ENCODE measurements around the gene DIAPH3.

Gene DIAPH3

DNA sequence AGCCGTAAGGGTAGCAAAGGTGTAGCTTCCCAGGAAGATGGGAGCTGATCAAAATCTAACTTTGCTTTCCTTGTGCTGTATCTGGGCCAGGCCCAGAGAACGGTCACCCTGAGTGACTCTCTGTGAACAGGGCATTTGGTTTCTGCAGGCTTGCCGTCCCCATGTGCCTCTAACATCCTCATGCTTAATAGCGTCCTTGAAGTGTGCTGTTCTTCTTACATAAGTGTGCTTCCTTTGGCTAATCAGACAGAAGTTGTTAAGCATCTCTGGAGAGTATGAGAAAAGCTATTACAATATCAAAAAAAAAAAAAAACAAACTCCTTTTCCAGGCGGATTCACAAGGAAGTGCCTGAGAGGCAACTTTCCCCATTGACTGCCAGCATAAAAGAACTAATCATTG is 503.7 kb downstream of the DIAPH3 start:
- no peak for DNase-seq

DNA sequence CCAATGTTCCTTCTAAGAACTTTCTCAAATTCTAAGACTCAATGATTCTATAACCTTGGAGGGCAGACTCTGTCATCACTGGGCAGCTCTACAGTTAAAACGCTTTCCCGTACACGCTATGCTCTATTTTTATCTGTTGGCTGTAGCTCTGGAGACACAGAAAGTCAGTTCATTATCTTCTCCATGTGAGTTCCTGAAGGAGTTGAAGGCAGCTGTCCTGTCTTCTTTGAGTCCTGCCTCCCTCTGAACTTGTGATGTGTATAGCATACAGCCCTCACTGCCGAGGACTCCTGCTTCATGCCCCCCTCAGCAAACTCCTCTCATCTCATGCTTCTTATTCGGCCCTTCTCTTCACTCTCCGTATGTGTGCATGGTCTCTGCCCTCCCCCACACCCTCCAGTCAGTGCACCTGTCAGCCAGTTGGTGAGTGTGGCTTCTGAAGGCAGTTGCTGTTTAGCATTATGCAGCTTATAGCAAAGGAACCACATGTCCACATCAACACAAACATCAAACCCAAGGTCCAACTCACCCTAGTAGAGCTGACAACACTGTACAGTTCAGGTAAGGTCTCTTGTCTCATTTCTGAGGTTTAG is 504.9 kb downstream of the DIAPH3 start:
- no peak for DNase-seq

DNA sequence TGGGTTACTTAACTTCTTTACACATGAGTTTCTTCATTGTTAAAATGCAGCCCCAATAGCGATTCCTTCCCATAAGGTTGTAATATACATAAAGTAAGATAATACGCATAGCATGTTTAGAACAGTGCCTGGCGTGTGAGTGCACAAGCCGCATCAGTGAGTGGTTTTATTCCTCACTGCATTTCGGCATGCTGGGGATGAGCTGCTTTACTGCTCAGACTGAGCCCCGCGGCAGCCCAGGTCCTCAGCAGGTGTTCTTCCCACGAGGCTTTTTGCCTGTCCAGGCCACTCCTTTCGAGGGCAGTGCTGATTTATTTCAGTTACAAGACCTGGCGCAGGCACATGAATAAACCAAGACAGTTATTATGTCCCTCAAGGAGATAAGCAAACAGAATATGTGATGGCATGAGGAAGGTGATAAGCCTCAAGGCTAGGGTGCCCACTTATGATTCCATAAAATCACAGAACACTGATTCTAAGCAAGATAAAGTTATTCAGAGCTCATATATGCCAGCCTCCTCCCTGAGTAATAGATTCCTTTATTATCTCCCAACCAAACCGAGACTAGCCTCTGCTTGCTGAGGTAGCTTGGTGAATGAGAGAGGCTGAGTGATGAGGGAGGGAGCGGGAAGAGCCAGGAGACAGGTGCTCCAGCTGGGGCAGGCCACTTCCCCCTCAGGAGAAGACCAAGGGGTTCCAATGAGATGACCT is 505.5 kb downstream of the DIAPH3 start:
- no peak for DNase-seq

DNA sequence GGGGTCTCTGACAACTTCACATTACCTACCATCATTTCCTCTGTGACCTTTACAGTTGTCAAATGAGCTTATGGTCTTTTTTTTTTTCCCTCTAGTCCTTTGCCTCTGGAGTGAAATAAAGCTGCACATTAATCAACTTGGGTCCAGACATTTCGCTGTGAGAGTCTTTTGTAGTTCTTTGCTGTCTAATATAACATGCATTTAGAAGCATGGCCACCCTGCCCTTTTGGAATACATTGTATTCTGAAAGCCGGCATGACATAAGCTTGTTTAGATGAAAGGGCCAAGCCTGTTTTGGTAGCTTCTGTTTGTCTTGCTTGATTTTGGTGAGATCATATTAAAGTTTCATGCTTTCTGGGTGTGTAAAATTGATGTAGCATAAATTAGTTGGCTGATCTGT is 509.8 kb downstream of the DIAPH3 start:
- DNase-seq = no peak

DNA sequence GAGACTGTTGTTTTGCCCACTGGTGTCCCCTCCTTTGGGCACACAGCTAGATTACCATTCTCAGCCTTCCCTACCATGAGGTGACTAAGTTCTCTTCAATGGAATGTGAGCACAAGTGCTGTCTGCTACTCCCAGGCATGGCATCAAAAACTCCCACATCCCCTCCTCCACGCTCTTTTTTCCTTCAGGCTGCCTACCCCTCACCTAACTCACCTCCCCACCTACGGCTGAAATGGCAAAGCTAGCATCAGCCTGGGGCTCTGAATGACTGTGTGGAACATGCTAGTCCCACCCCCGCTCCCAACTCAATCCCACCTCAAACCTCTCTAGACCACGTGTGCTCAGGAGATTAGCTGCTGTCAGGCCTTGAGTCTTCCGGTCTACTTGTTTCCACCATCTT is 512.2 kb downstream of the DIAPH3 start:
- DNase-seq = no peak

DNA sequence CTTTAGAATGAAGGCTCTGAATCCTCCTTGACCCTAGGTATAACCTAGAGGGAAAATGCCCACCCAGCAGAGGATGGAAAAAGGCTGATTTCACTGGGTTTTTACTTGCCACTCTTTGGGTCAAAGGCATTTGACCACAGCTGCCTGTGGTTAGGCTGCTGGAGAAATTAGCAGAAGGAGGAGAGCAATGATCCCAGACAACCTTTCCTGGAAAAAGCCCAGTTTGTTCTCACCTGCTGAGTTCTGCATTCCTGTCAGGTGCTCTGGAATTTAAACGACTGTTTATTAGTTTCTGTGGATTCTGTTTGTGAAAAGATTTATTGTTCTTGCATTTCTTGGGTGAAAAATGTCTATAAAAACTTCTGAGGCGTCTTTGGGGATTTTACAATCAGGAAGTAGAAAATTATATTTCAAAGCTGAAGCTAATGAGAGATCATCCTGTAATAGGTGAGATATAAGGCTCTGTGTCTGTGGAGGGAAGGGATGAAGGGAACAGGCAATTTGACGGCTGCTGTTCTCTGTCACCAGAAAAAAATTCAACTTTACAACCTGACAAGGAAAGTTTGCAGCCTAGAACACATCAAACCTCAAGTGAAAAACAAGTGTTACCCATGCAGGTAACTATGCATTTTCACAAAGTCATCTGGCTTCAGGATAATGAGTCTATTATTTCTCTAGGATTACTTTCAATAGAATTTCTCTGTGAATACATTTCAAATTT is 519.7 kb downstream of the DIAPH3 start:
- DNase-seq = no peak

DNA sequence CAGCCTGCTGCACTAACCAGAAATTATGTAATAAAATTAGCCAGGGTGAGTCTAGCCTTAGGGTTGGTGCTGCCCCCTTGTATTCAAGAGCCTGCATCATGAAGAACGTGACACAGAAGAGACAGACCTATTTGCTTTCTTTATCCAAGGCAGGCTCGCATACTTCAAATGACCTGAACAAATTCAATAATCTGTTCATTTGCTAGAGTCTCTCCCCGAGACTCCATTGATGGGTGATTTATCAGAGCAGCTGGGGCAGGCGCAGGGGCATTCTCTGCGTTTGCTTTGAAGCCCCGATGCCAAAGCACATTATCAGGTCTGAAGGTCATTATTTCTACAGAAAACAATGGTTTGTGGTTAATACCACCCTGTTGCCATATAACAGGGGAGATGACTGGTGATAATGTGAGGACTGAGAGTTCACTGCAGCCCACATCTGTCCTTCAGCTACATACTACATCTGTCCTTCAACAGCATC is 520.3 kb downstream of the DIAPH3 start:
- no peak for DNase-seq

DNA sequence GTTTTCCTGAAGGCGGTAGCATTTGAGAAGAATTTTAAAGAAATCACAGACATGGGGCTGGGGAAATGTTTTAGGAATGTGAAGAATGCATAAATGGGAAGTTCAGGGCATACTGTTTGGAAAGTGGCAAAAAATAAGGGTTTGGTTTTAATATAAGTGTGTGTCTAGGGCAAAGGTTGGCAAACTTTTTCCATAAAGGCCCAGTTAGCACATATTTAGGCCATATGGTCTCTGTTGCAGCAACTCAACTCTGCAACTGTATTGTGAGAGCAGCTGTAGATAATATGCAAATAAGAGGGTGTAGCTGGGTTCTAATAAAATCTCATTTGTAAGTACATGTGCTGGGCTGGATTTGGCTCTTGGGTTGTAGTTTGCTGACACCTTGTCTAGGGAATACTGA is 521.9 kb downstream of the DIAPH3 start:
- DNase-seq = no peak

DNA sequence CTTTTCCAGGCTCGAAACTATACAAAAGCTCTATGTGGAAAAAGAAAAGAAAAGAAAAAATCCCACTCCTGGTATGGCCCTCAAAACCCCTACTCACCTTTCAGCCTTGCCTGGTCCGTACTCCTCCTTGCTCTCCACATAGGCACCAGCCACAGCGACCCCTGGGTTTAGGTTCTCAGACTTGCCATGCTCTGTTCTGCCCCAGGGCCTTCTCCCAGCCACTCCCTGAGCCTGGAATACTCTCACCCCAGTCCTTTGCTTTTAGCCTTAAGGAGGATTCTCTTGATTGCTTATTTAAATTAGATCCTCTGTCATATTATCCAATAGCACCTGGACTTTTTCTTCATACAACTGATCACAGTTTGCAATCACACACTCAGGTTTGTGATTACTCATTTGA is 522.5 kb downstream of the DIAPH3 start:
- no peak for DNase-seq

DNA sequence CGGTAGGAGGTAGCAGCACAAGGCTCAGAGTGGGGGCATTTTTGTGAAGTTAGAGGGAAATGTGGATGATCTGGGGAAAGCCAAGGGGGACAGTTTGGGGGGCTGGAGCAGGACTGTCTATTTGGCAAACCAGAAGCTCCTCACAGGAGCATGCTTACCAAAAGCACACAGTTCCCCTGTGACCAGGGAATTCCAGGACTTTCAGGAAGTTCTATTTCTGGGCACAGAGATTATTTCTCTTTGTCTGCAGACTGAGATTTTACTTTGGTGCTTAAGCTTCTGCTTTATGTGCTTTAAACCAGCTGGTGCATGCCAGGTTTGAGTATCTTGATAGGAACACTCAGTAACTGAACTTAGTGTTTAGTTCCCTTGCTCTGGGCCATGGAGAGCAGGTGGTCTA is 525.3 kb downstream of the DIAPH3 start:
- DNase-seq = no peak

DNA sequence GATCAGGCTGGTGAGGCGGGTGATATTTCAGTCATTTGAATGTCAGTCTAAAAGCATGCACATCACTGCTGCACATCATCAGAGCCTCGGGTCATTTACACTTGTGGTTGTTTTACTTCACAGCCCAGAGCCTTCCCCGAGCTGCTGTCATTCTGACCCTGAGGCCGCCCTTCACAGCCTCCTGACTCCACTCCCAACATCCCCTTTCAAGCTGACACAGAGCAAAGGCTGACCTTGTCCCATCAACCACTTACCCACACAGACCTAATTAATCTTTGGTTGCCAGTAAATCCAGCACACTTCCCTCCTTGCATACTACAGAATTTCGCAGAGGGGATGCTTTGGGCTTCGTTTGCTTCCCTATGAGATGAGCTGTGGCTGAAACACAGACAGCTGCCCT is 528.1 kb downstream of the DIAPH3 start:
- DNase-seq = no peak

DNA sequence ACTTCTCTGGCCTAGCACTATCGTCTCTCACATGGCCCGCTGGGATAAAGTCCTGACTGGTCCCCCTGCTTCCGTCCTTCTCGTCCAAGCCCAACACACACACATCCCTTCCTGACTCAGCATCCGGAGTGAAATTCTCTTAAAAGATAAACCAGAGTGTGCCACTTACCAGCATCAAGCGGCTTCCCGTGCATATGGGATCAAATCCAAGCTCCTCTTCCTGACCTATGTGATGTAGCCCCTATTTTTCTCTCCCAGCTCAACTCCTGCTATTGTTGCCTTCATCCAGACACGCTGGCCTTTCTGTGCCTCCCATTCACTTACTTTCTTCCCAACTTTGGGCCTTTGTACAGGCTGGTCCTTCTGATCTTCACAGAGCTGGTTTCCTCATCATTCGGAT is 530.4 kb downstream of the DIAPH3 start:
- no peak for DNase-seq

DNA sequence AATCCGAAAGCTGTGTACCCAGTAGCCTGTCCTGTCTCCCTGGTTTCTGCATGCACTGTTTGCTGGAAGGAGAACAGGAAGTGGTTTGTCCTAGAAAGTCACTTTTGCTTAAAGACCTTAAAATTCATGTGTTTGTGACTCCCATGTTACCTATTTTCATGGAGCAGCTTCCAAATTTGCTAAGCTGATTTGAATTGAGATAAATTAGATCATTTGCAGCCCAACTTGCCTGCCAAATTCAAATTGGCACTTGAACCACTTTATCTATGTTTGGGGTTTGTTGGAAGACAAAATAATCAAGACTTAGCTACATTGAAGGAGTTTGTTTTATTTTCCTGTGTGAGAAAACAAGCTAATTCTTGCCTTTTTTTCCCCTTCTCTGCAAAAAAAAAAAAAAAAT is 532.5 kb downstream of the DIAPH3 start:
- DNase-seq = no peak

DNA sequence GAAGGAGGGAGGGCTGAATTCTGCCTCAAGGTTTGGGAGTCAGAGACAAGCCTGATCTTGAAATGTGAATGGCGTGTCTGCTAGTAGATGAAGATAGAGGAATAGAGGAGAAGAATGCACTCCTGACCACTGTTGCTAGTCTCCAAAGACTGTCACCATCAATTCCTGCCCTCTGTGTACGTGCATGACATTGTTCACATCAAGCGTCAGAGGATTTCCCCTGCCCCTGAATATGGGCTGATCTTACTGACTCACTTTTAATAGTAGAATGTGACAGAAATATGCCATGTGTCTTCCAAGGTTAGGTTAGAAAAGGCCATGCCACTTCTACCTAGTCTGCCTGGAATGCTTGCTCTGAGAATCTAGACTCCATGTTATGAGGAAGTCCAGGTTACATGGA is 538.6 kb downstream of the DIAPH3 start:
- no peak for DNase-seq

DNA sequence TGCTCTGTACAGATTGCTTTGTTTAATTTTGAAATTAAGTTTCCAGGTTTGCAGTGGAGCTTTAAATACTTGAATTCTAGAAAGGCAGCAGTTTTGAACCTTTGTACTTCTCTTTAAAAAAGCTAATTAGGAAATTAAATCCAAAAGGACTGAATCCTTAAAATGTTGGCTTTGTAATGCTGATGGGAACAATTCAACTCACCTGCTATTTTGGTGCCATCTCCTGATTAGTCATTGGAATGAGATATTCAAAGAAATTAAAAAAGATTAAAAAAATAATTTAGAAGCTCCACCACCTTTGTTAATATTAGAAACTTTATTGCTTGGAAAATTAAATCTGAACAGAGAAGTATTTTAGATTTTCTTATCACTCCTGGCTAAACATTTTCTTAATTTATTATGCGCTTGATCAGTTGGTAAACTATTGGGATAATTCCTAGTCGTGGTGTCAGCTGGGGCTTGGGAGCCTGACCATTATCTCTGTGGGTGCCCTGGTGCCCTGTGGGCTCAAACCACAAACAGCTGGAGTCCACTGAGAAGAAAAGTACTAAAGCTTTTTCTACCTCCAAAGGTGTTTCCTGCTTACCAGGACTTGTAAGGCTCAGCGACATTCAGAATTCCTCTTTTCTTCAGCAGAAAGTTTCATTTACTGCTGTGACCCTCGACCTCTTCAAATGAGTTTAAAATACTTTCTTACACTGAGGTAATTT is 540.4 kb downstream of the DIAPH3 start:
- no peak for DNase-seq

DNA sequence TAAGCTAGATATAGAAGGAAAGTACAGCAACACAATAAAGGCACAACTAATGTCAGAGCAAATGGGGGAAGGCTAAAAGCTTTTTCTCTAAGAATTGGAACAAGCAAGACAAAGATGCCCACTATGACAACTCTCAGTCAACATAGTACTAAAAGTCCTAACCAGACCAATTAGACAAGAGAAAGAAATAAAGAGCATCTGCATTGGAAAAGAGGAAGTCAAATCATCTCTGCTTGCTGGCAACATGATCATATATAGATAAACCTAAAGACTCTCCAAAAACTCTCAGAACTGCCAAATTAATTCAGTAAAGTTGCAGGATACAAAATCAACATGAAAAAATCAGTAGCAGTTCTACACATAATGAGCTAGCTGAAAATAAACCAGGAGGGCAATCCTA is 542.0 kb downstream of the DIAPH3 start:
- DNase-seq = no peak

All from activated gamma-delta T cell (primary cell).